Stimulated activated CD4-positive, alpha-beta T cell treated with anti-CD3 and anti-CD28 coated beads, Interleukin-1b, Interleukin-23, amount 100 ng/mL, for 4 hours (primary cell): Measurements from ENCODE around the gene AP3B1.
"Not testable (repeated sequence)": the region's sequence is repeated elsewhere in the genome, so short reads cannot be mapped to it uniquely, and the experiment has no call there.

Source experiments
- DNase-seq, 2 donors: peaks; one replicate each; pipeline ENCODE4 v3.0.0-alpha.2; 2020; ENCODE audit warnings: low read depth in 2 of 2

Gene AP3B1

DNA sequence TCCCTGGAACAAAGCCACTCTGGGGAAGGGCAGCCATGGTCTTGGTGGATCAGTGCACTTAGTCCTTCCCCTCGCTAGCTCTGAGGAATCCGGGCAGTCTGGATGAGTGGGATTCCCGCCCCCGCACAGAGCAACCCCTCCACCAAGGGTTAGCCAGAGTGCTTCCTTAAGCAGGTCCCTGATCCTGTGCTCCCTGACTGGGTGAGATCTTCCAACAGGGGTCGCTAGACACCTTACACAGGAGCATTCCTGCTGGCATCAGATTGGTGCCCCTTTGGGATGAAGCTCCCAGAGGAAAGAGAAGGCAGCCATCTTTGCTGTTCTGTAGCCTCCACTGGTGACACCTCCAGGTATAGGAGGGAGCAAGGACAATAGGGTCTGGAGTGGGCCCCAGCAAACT is 228.8 kb downstream of the AP3B1 start:
- DNase-seq = no peak

DNA sequence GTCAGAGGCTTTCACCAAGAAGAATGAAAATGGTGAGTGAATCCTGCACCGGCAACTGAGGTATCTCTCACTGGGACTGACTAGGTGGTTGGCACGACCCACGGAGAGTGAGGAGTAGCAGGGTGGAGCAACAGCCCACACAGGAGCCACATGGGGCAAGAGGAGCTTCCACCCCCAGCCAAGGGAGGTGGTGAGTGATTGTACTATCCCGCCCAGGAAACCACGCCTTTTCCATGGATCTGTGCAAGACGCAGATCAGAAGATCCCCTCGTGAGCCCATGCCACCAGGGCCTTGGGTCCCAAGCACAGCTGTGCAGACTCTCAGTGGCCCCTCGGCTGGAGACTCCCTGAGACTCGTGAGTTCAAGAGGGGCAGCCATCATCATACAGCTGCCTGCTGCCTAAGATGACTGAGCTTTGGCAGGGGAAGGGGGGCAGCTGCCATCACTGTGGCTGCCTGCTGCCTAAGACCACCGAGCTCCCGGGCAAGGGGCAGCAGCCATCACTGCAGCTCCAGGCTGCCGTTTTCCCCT is 229.5 kb downstream of the AP3B1 start:
- DNase-seq = no peak

GRCh38 chr5:78063495-78063894 is 231.0 kb downstream of the AP3B1 start:
- DNase-seq = no peak

DNA sequence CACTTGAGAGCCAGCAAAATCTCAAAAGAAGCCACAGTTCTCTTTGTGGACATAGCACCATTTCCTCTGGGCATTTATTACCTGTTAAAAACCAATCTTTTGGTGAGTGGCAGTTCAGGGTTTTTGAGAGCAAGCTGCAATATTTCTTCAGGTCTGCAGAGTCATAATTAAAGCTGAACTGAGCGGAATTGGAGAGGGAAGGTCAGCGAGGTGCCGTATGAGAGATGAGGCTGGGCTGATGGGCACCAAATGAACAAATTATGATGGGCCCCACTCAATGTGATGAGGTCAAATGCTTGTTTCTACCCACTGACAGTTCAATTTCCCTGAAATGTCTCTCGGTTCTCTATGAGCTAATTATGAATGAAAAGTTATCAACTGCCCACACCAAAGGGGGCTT is 231.9 kb downstream of the AP3B1 start:
- DNase-seq = no peak

DNA sequence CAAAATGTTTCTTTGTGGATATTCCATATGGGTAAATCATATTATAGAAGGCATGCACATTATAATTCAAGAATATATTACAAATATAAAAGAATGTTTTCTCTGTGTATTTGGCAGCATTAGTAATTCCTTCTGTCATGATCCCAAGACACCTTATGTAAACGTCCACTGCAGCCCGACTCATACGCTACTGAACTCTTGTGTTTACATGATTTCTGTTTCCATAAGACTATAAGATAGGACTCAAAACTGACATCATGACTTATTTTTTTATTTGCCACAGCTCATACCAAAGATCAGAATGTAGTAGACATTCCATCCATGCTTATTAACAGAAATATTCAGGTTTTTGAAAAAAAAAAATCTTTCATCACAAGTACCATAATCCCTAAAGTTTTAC is 234.1 kb downstream of the AP3B1 start:
- DNase-seq = no peak

DNA sequence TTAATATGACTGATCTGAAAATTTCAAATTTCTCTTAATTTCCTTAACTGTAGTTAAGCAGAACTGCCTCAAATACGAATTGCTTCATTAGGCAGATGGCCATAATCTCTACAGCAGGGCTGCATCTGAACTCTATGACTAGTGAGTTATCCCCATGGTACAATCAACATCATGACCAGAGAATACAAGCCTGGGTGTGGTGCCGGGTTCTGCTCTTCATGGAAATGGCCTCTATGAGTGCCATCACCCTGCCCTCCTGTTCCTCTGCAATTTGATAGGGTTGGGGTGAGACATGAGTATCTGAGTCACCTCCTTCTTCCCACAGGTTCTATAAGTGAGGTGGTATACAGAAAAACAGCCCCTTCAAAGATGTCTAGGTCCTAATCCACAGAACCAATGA is 235.9 kb downstream of the AP3B1 start:
- DNase-seq = no peak

- DNase-seq = no peak
These were observed 237.5 kb downstream of the AP3B1 start for GRCh38 chr5:78056901-78057514.

GRCh38 chr5:78056053-78056452 is 238.4 kb downstream of the AP3B1 start:
- DNase-seq = no peak

- DNase-seq = no peak
These were observed 243.6 kb downstream of the AP3B1 start for GRCh38 chr5:78050888-78051287.

DNA sequence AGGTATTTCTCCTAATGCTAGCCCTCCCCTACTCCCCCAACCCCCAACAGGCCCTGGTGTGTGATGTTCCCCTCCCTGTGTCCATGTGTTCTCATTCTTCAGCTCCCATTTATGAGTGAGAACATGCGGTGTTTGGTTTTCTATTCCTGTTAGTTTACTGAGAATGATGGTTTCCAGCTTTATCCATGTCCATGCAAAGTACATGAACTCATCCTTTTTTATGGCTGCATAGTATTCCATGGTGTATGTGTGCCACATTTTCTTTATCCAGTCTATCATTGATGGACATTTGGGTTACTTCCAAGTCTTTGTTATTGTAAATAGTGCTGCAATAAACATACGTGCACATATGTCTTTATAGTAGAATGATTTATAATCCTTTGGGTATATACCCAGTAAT is 247.7 kb downstream of the AP3B1 start:
- DNase-seq = not testable (repeated sequence)

DNA sequence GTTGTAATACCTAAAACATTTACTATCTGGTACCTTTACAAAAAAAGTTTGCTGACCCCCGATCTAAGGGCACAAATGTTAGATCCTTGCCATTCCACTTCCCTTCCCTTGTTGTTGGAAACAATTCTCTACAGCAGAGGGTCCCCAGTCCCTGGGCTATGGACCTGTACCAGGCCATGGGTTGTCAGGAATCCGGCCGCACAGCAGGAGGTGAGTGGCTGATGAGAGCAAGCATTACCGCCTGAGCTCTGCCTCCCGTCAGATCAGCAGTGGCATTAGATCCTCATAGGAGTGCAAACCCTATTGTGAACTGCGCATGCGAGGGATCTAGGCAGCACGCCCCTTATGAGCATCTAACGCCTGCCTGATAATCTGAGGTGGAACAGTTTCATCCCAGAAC is 248.5 kb downstream of the AP3B1 start:
- no peak for DNase-seq

DNA sequence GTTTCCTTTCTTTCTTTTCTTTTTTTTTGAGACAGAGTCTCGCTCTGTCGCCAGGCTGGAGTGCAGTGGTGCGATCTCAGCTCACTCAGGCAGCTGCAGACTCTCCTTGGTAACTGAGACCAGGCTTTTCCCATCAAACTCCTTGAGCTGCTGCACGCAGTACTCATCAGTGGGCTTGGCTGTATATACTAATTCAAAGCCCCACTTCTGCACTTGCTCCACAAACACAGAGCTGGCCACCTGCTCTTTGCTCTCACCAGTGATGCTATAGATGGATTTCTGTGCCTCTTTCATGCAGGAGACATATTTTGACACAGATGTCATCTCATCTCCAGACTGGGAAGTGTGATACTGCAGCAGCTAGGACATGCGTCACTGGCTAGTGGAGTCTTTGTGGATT is 252.7 kb downstream of the AP3B1 start:
- no peak for DNase-seq

DNA sequence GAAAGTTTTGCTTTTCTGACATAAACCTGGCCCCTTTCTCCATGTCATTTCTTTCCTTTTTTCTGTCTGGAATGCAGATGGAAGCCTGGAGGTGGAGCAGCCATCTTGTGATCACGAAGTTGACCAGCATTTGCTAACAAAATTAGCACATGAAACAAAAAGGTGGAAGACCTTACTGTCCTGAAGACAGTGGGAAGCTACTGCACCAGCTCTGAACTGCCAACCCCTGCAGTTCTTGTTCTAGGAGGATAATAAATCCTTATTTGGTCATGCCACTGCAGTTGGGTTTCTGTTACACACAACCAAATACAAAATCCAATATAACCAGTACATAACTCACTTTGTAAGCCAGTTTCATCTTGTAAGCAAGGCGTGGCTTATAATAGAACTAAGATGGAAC is 269.0 kb downstream of the AP3B1 start:
- no peak for DNase-seq

DNA sequence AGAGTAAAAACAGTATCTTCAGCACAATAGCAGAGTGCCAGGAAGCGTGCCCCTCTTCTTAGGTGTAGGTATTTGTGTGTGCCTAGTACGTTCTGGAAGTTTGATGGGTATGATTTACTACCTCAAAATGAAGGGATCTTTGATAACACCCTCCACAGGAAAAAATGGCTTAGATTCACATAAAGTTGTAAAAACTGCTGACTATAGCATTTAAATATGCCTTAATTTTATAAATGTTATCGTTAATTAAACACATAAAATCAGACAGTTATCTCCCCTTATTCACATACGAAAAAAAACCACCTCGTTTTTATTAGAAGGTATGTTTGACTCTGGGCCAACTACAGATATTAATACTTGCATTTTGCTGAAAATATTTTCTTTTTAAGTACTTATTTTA is 274.8 kb downstream of the AP3B1 start:
- DNase-seq = no peak

DNA sequence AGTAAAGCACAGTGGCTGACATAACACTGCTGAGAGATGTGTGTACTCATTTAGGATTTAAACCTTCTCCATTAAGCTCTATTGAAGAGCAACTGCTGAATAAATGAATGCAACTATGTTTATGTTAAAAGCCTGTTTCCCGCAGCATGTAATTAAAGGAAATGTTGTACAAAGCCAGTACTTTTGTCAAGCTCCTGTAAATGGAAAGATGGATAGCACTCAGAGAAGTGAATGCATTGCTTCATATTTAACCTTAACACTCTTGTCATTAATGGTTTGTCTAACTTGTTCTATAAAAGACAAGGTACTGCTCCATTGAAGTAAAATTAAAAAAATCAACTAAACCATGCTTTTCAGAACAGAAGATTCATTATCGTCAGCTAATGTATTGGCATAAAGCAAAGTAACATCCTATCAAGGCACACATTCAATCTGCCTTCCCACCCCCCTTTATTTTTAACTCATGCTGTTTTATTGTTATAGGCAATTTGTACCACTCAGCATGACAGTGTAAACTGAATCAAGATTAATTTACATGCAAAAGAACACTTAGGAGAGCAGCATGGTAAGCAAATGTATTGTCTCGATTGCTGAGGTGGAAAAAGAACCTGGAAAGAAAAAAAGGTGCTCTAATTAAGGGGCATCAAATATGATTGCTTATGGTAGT is 277.5 kb downstream of the AP3B1 start:
- DNase-seq = no peak

DNA sequence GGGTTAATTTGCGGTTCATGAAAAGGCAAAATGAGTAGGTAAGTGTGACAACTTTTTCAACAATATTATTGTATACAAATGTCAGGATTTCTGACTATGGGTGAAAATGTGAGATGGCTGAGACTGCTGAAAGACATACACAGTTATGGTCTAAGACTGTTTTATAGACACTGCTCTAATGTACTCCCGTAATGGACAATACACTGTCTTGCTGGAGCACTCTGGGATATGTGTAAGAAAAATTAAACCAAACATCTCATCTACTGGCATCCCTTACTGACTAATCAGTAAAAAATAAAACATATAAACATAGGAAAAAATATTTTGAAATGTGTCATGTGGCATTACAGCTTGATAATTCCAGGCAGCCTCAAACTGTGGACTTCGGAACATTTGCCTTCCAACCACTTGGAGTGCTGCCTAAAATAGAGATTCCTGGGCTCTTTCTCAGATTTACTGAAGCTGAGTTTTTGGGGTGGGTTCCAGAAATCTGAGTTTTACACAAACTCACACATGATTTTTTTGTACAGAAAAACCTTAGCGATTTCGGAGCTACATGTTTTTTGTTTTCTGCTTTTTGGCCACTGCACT is 284.5 kb downstream of the AP3B1 start:
- no peak for DNase-seq

DNA sequence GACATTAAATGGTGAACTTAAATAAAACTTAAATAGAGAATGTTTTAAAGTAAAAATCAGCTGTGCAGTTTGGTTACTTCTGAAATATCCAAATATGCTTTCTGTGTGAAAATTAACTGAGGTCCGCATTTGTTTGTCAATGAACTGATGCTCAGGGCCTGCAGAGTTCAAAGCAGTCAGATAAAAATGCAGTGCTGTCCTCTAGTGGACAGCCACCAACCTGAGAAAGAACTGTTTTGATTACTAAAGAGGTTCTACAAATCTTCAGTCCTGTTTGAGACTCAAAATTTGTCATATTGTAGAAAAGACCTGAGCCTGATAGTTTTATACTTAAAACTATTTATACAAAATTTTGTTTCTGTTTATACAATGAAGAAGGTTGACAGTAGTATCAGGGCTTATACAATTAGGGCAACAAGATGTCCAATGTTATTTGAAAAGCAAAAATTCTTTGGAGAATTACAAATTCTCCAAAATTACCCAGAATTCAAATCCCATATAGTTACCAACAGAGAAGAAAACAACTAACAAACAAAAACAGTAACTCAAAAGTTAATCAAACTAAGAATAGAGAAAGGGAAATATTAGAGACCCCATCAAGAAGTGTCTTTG is 286.0 kb downstream of the AP3B1 start:
- no peak for DNase-seq

- no peak for DNase-seq
These were observed 287.3 kb downstream of the AP3B1 start for GRCh38 chr5:78007233-78007632.

GRCh38 chr5:78006449-78006848 is 288.0 kb downstream of the AP3B1 start:
- no peak for DNase-seq

GRCh38 chr5:78005021-78005785 is 289.3 kb downstream of the AP3B1 start:
- DNase-seq = no peak

DNA sequence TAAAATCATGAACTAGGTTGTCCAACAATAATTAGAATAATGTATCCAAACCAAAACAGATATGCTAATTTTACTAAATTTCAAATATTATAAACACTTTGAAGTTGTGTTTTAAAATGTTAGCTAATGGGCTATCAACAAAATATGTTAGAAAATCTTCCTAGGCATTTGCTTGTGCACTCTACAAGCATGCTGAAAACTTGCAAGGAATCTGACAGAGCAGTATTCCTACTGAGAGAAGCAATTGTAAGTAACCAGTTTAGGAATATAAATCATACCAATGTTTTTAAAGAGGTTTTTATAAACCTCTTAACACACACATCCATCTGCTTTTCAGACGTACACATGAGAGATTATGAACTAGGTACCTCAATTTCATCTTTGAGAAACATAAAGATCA is 289.9 kb downstream of the AP3B1 start:
- DNase-seq = no peak

DNA sequence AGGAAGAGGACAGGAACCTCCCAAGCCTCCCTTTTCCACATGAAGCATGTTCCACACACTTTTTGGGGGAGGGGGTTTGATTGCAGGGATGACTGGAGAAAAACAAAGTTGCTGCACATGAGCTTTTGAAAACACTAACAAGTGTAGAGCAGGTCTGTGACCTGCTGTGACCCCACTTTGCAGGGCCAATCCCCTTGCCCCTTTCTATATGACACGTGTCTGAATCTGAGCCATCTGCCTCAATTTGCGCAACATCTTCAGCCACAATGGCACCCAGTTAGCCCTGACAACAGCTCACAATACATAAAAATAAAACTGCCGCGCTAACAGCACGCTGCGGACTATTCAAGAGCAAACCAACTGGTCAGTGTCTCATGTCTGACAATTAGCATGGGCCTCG is 290.6 kb downstream of the AP3B1 start:
- no peak for DNase-seq
